ENCODE measurements around the gene EDN2.

EDN2 gene

GRCh38 chr1:41498391-41498790 is 13.9 kb upstream of the EDN2 start:
- CTCF ChIA-PET, result interaction anchor here (1.0 to 3.4 kb wide), 5 partner anchors 15 to 197 kb away, joined by 3 to 13 read pairs (median 4); no protein-coding TSS in a partner anchor
- Histone ChIP-seq H3K4me1 (ENCODE audit: control insufficient read depth, insufficient read depth, low read length) (peaks cover 2% of the 10 kb centered on the region), H3K4me3 (ENCODE audit: low read depth, low read length) (no peak overlapping the region), H3K9me3 (ENCODE audit: control insufficient read depth, insufficient read depth, low read depth, low read length) (no peaks in the 10 kb centered on the region), H3K27ac (ENCODE audit: extremely low read depth, low read depth, low read length) (no peak overlapping the region), H3K36me3 (ENCODE audit: control insufficient read depth in 2 of 2, insufficient read depth in 1 of 2, low read length in 2 of 2) (no peaks in the 10 kb centered on the region)
- TF ChIP-seq SP7 (tag by site-specific recombination; IDR thresholded peaks at IDR 0.05) (no peak), PRDM10 (tag by site-specific recombination; IDR thresholded peaks at IDR 0.05) (no peak), ZNF768 (tag by site-specific recombination; IDR thresholded peaks at IDR 0.05) (no peak), OVOL3 (tag by site-specific recombination; IDR thresholded peaks at IDR 0.05) (no peak), YY1 (tag by site-specific recombination; IDR thresholded peaks at IDR 0.05) (no peak), ZNF140 (tag by site-specific recombination; IDR thresholded peaks at IDR 0.05) (no peak)
- POLR2A ChIA-PET, result no interaction called here

GRCh38 chr1:41497461-41498030 is 13.1 kb upstream of the EDN2 start:
- peaks cover 2% of the 10 kb centered on the region for H3K4me1 ChIP-seq (ENCODE audit: control insufficient read depth, insufficient read depth, low read length)
- peak; percentile 36; the same call in 1 of the 2 replicates for TF ChIP-seq ZNF362 (tag by site-specific recombination; IDR thresholded peaks at IDR 0.05)
- no peak for TF ChIP-seq ZNF18 (tag by site-specific recombination; IDR thresholded peaks at IDR 0.05)
- TF ChIP-seq ZNF214 (tag by site-specific recombination; IDR thresholded peaks at IDR 0.05; ENCODE audit: borderline replicate concordance), result no peak
- no peak for TF ChIP-seq ZNF10 (tag by site-specific recombination; IDR thresholded peaks at IDR 0.05)
- TF ChIP-seq HOXA7 (CRISPR knock-in tag; IDR thresholded peaks at IDR 0.05; ENCODE audit: borderline replicate concordance), result no peak
- no peak for TF ChIP-seq ZNF335 (tag by site-specific recombination; conservative IDR thresholded peaks at IDR 0.05)
- no peak for TF ChIP-seq PRDM4 (tag by site-specific recombination; IDR thresholded peaks at IDR 0.05)
- TF ChIP-seq ZNF510 (tag by site-specific recombination; IDR thresholded peaks at IDR 0.05; ENCODE audit: insufficient replicate concordance), result no peak

More at GRCh38 chr1:41497461-41498030, 13.1 kb upstream of the EDN2 start:
- no peaks in the 10 kb centered on the region for H3K9me3 ChIP-seq (ENCODE audit: control insufficient read depth, insufficient read depth, low read depth, low read length)
- no peaks in the 10 kb centered on the region for H3K36me3 ChIP-seq (ENCODE audit: control insufficient read depth in 2 of 2, insufficient read depth in 1 of 2, low read length in 2 of 2)
- no peak overlapping the region for H3K27ac ChIP-seq (ENCODE audit: extremely low read depth, low read depth, low read length)
- POLR2A ChIA-PET, result no interaction called here
- H3K4me3 ChIP-seq (ENCODE audit: low read depth, low read length), result no peak overlapping the region
- CTCF ChIA-PET, result interaction anchor here (1.0 to 3.4 kb wide), 3 partner anchors 15 to 196 kb away, joined by 3 to 13 read pairs (median 4); no protein-coding TSS in a partner anchor

Data from HEK293 (cell line).